HG02938 (cell line): ENCODE results near the gene GPR18.
A peak's percentile ranks its signal among the peaks of the same experiment; 100 is the strongest.

Experiments used
- ATAC-seq: cut with Tn5 transposase; IDR thresholded peaks from one replicate; pipeline ENCODE4 v1.9.1; 2021; ENCODE audit warnings: mild to moderate bottlenecking, moderate library complexity; ENCODE audit not compliant: unreplicated experiment

GPR18 gene

DNA sequence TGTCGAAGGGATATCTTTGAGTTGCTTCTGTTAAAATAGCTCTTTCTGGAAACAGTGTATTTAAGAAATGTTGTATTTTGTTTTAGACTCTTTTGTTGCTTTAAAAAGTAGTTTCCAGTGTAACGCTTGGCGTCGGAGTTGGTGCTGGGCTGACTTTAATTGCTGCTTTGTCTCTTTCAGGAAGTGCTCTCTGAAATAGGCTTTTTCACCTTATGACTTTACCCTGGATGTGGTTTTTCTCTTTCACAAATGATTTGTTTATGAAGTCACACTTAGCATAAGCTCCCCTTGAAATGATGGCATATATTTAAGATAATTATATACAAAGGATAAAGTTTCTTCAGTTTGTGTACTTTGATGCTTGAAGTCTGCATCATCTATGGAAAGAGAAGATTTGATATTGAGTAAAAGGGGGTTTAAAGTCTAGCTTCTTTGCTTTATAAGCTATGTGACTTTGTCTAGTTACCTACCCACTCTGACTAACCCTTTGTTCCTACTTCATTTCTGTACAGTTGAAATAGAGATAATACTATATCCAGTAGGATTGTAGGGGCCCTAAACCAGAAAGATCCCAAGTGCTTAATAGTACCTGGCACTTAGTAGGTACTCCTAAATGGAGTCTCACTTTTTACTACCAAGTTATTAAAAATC lies at the start of gene GPR18:
Gene GPR18 (minus strand): TSS at position 170 of the 651 bp plus-strand sequence. CDS start 2,507 bp downstream, outside the sequence.
- peak; percentile 95 for ATAC-seq

GRCh38 chr13:99307648-99308339 lies 49.6 kb upstream of the GPR18 start:
- peak; percentile 41 for ATAC-seq

- peak; percentile 65 for ATAC-seq
Measured at GRCh38 chr13:99307247-99307646, 49.1 kb upstream of the GPR18 start, which contains the start of gene GPR183. Gene GPR183 (minus strand): TSS chr13:99307399. CDS start chr13:99296145, 11,254 bp downstream.

DNA sequence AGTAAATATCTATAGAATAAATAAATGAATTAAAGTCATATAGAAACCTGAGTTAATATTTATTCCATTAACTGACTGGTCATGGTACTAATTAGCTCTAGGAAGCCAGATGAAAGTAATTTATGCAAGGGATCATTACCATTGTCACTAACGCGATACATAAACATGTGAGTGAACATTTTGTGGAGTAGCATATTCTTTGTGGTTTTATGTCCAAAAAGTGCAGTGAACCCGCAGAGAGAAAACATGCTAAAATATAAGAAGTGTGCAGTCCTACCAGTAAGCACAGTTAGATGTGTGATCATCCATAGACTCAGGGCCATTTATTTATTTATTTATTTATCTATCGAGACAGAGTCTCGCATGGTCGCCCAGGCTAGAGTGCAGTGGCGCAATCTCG lies 47.4 kb upstream of the GPR18 start:
- no peak for ATAC-seq

- no peak for ATAC-seq
Measured at GRCh38 chr13:99305158-99305557, 47.0 kb upstream of the GPR18 start.

DNA sequence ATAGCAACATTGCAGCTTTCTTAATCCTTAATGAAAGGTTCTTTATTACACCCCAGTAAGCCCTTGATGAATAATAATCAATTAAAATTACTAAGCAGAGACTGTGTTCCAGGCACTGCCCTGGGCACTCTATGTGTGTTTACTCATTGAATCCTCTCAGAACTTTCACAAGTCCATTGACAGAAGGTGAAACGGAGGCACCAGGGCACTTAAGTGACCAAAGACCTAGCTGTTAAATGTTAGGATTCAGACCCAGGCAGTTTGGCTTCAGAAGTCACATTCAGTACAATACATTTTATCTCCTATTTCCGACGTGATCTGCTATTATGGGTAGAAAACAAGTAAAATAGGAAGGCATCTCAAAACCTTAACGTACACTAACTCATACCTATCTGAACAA lies 46.4 kb upstream of the GPR18 start:
- ATAC-seq = no peak

DNA sequence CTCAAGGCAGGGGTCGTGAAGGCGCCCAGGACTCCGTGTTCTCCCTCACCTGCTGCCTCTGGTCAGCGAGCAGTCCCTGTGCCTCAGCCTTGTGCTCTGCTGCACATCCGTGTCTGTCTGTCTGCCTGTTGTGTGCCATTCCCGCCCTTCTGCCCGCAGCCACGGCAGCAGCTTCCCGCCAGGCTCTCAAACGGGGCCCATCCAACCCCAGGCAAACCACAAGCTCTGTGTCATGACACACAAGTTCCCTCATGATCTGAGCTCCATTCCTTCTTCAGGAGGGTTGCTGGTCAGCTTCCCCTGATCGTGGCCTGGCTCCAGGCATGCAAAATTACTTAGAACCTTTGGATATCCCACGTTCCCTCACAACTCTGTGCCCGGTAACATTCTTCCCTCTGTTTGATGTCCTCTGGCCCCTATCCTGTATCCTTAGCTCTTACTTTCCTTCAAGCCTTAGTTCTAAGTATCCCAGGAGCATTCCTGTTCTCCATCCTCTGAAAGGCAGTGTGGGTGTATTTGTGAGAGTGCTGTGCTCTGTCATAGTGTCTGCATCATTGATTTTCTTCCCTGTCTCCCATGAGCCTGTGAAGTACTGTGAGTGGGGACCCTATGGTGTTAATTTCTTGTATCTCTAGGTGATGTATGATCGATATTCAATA lies 45.8 kb upstream of the GPR18 start:
- ATAC-seq = no peak

DNA sequence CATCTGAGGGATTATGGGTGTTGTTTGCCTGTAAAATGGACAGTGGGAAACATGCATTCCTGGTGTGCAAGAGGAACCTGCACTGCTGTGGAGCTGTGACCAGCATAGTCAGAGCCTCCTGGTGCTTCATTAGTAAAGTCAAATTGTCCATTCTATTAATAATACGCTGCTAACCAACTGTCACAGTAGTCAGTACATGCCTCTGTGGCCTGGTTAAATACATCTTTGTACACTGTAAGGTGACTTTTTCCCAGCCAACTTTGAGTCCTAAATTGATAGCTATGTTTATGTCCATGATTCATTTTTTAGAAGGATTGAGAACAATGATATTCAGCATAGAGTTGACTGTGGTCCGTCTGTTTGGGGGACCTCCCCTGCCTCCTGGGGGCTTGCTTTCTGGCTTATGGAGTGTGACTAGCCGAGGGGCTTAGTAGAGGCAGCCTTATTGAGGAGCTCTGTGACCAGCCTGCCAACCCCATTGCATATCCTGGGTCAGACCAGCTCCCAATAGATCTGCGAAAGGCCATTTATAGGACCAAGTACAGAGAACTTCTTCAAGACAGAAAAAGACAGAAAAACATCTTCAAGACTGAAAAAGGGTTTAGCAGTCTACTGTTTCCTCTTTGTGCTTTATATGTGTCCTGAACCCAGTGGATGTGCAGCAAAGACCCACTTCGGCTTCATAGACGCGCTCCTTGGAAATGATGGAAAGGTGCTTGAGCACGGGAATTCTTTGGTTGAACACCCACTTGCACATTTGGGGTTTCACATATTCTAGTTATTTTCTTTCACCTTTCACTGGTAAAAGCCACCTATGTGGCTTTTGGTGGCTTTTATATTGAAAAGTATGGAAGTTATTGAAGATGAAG lies 44.7 kb upstream of the GPR18 start:
- no peak for ATAC-seq

DNA sequence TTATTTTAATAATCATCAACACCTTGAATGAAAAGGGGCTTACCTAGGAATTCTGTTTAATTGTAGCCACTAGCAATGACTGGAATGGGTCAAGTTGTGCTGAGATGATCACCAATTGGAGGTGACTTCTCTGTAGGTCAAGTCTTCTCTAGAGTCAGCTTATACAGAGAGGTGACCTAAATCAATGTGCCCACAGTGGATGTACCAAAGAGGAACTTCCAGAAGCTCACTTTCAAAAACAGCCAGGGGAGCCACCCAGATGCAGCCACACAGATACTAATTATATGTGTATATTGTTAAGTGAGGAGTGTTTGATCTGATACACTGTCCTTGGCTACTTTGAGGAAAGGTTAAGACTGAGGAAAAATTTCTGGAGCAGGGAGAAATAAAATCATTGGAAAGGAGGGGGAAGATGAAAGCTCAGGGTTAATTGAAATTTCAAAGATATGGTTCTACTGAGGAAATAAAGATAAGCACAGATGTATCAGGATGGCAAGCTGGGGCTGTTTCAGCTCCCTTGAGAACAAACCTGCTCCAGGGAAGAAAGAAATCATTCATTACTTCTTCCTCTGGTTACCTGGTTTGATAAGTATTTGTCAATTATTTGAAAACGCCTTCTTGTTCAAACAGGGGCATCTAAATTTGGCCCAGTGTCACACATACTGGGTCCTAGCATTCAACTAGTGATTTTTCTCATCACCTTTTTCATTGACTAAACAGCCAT lies 43.9 kb upstream of the GPR18 start:
- ATAC-seq = no peak

DNA sequence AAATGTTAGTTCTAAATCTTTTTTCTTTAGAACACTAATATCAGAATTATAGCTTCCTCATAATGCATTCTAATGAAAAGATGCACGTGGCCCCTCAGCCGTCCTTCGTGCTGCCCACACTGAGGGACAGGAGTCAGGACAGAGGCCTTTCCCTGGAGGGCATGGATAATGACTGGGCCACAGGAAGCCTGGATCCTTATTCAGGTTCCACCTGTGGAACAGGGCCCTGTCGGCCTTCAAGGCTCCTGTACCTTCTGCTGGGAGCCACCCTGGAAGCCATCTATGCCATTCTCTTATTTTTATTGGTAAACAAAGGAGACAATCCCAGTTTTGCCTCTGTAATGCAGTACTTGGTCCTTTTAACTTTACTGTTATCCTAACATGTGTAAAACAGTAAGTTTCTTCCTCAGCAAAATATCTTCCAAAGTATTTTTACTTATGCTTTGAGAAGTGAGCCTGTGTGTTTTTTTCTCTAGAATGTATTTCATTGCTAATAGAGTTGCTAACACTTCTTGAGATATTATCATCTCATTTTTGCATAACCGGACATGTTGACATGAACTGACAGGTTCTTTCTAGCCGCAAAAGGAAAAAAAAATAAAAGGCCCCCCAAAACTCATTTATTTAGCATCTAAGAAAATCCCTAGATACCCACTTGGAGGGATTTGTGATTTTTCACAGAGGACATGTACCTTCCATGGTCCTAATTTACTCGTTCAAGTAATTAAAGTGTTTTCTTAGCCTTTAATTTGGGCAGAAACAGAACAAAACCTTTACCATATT lies 43.1 kb upstream of the GPR18 start:
- no peak for ATAC-seq

- no peak for ATAC-seq
Measured at GRCh38 chr13:99299920-99300341, 41.8 kb upstream of the GPR18 start.

DNA sequence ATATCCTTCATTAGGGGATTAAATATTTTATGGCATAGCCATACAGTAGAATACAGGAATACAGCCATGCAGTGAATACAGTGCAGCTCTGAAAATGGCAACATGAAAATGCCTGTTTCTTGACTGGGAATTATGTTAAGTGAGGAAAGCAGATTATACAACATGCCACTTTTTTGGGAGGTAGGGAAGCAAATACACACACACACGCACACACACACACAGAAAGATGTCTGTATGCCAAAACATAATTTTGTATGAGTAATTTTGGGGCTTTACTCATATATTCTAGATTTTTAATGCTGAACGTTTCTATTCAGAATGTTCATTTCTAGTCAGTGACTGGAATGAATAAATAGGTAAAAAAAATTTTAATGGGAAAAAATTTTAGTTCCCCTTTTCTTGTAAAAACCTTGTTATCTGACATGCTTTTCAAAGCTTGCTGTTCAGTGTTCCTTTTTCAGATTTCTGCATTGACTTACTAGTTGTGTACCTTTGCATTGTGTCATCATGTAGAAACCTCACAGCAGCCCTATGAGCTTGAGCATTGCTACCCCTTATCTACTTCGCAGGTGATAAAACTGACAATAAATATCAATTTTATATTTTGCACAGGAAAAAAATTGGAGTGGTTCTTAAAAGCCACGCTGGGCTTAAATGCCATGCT lies 41.2 kb upstream of the GPR18 start:
- ATAC-seq = no peak

GRCh38 chr13:99298056-99298455 lies 39.9 kb upstream of the GPR18 start:
- no peak for ATAC-seq

DNA sequence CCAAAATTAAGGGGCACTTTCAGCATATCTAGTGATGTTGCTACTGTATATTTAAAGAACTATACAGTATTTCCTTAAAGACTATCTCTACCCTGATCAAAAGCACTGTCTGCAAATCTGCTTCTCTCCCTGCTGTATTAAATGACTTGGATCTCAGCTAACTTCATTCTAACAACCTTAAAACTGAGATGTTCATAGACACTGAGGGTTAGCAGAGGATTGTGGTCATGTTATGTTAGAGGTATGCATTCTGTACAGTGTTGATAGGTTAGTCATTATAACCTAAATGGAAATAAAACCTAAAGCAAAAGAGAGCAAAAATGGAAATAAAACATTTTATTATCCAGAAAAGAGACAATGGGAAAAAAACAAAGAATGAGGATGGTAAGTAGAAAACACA lies 39.2 kb upstream of the GPR18 start:
- ATAC-seq = no peak

GRCh38 chr13:99296398-99296797 lies 38.2 kb upstream of the GPR18 start:
- ATAC-seq = peak; percentile 62

- no peak for ATAC-seq
Measured at GRCh38 chr13:99295488-99296252, 37.5 kb upstream of the GPR18 start.

GRCh38 chr13:99294958-99295357 lies 36.8 kb upstream of the GPR18 start:
- ATAC-seq = no peak

- no peak for ATAC-seq
Measured at GRCh38 chr13:99294198-99294597, 36.0 kb upstream of the GPR18 start.
